ENCODE measurements around the gene ASB2. TPM values are rescaled to one million over a fixed set of nuclear protein-coding genes. Genes with fewer than 3 reads are reported as not detected.

ASB2 gene
- not detected in 2 replicates for total RNA-seq (2014; rRNA removed; shearing (Covaris generic))

- DNase-seq (ENCODE audit: low spot score) = no peak
Measured at GRCh38 chr14:93976477-93977057, at the start of gene ASB2. ASB2 (minus strand) TSS chr14:93976570; CDS start chr14:93964539, 12,031 bp downstream.

- no peak for DNase-seq (ENCODE audit: low spot score)
Measured at GRCh38 chr14:94025720-94026119, 49.4 kb upstream of the ASB2 start.

GRCh38 chr14:94024549-94024948 lies 48.2 kb upstream of the ASB2 start:
- no peak for DNase-seq (ENCODE audit: low spot score)

GRCh38 chr14:94022532-94023411 lies 46.4 kb upstream of the ASB2 start:
- no peak for DNase-seq (ENCODE audit: low spot score)

- DNase-seq (ENCODE audit: low spot score) = no peak
Measured at GRCh38 chr14:94021416-94022157, 45.2 kb upstream of the ASB2 start.

- DNase-seq (ENCODE audit: low spot score) = no peak
Measured at GRCh38 chr14:94021001-94021400, 44.6 kb upstream of the ASB2 start.

- DNase-seq (ENCODE audit: low spot score) = no peak
Measured at GRCh38 chr14:94020267-94020666, 43.9 kb upstream of the ASB2 start.

GRCh38 chr14:94019329-94019728 lies 43.0 kb upstream of the ASB2 start:
- DNase-seq (ENCODE audit: low spot score) = no peak

GRCh38 chr14:94018308-94018707 lies 41.9 kb upstream of the ASB2 start:
- no peak for DNase-seq (ENCODE audit: low spot score)

- no peak for DNase-seq (ENCODE audit: low spot score)
Measured at GRCh38 chr14:94016446-94016976, 40.1 kb upstream of the ASB2 start.

- no peak for DNase-seq (ENCODE audit: low spot score)
Measured at GRCh38 chr14:94015223-94015622, 38.9 kb upstream of the ASB2 start.

- no peak for DNase-seq (ENCODE audit: low spot score)
Measured at GRCh38 chr14:94014382-94014781, 38.0 kb upstream of the ASB2 start.

GRCh38 chr14:94011795-94012194 lies 35.4 kb upstream of the ASB2 start:
- DNase-seq (ENCODE audit: low spot score) = no peak

GRCh38 chr14:94010625-94011024 lies 34.3 kb upstream of the ASB2 start:
- DNase-seq (ENCODE audit: low spot score) = no peak

GRCh38 chr14:94009767-94010166 lies 33.4 kb upstream of the ASB2 start:
- DNase-seq (ENCODE audit: low spot score) = peak; percentile 66

GRCh38 chr14:94008234-94008633 lies 31.9 kb upstream of the ASB2 start:
- DNase-seq (ENCODE audit: low spot score) = no peak

GRCh38 chr14:94005324-94006073 lies 29.1 kb upstream of the ASB2 start:
- DNase-seq (ENCODE audit: low spot score) = no peak

- no peak for DNase-seq (ENCODE audit: low spot score)
Measured at GRCh38 chr14:94004015-94004414, 27.6 kb upstream of the ASB2 start.

GRCh38 chr14:94003397-94003796 lies 27.0 kb upstream of the ASB2 start:
- DNase-seq (ENCODE audit: low spot score) = no peak

- peak; percentile 66 for DNase-seq (ENCODE audit: low spot score)
Measured at GRCh38 chr14:94001501-94002396, 25.4 kb upstream of the ASB2 start.
